ENCODE results near the gene HLA-DPB1. TPM values are rescaled to one million over a fixed set of nuclear protein-coding genes. Genes with fewer than 3 reads are reported as not detected.
"Not testable (repeated sequence)": the region's sequence is repeated elsewhere in the genome, so short reads cannot be mapped to it uniquely, and the experiment has no call there.

HLA-DPB1 gene
- total RNA-seq, 4 donors from 2014 or later, result 10.0 to 68.0 (median 40.4) TPM

GRCh38 chr6:33057222-33058150 is 18.3 kb upstream of the HLA-DPB1 start:
- H3K27ac ChIP-seq, result no peak overlapping the region
- 54 to 64% methylated on average over 6 of the region's 6 CpGs for WGBS, 2 donors (ENCODE audit: low coverage in 1 of 2)
- H3K9me3 ChIP-seq, result no peaks in the 10 kb centered on the region
- H3K27me3 ChIP-seq, result no peaks in the 10 kb centered on the region
- TF ChIP-seq, protein P1, sequence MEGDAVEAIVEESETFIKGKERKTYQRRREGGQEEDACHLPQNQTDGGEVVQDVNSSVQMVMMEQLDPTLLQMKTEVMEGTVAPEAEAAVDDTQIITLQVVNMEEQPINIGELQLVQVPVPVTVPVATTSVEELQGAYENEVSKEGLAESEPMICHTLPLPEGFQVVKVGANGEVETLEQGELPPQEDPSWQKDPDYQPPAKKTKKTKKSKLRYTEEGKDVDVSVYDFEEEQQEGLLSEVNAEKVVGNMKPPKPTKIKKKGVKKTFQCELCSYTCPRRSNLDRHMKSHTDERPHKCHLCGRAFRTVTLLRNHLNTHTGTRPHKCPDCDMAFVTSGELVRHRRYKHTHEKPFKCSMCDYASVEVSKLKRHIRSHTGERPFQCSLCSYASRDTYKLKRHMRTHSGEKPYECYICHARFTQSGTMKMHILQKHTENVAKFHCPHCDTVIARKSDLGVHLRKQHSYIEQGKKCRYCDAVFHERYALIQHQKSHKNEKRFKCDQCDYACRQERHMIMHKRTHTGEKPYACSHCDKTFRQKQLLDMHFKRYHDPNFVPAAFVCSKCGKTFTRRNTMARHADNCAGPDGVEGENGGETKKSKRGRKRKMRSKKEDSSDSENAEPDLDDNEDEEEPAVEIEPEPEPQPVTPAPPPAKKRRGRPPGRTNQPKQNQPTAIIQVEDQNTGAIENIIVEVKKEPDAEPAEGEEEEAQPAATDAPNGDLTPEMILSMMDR (IDR thresholded peaks at IDR 0.05), result no peak
- in situ Hi-C loops (cut with MboI; ENCODE audit: low pct_ligation_motif_present in 1 of 4, low pct_unique_long_range_greater_than_20kb in 1 of 4, low sequenced_read_pairs in 3 of 4), result no loop called here
- no peak overlapping the region for H3K4me3 ChIP-seq
- H3K4me1 ChIP-seq, result no peaks in the 10 kb centered on the region
- DNase-seq, result no peak
- H3K36me3 ChIP-seq, result no peaks in the 10 kb centered on the region
- intact Hi-C loops (cut with DNase I; ENCODE audit: low total_unique reads), result no loop called here

DNA sequence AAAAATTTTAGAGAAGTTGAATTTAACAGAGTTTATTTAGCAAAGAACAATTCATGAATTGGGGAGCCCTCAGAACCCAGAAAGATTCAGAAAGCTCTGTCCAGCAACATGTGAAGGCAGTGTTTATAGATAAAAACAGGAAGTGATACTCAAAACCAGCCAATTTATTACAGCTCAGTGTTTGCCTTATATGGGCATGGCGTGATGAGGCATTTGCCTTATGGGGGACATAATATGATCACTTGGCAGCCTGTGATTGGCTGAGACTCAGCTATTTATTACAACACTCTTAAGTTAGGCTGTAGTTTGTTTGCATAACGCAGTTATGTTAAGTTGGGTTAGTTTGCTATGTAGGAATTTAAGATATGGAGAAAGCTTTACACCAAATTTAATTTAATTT is 13.8 kb upstream of the HLA-DPB1 start:
- Histone ChIP-seq H3K36me3 (no peaks in the 10 kb centered on the region), H3K27ac (no peak overlapping the region), H3K27me3 (no peaks in the 10 kb centered on the region), H3K4me3 (no peak overlapping the region), H3K4me1 (no peaks in the 10 kb centered on the region), H3K9me3 (no peaks in the 10 kb centered on the region)
- in situ Hi-C loops (cut with MboI; ENCODE audit: low pct_ligation_motif_present in 1 of 4, low pct_unique_long_range_greater_than_20kb in 1 of 4, low sequenced_read_pairs in 3 of 4) (no loop called here), intact Hi-C loops (cut with DNase I; ENCODE audit: low total_unique reads) (no loop called here)
- no peak for TF ChIP-seq POLR2AphosphoS5 (IDR thresholded peaks at IDR 0.05)
- TF ChIP-seq, protein P1 (IDR thresholded peaks at IDR 0.05), result no peak
- TF ChIP-seq POLR2A (IDR thresholded peaks at IDR 0.05), result no peak
- TF ChIP-seq EP300 (IDR thresholded peaks at IDR 0.05; ENCODE audit: low read depth), result no peak
- WGBS, 2 donors (ENCODE audit: low coverage in 1 of 2), result 50 to 70% methylated on average over 1 to 2 of the region's 2 CpGs
- no peak for DNase-seq

GRCh38 chr6:33063435-33063834 is 12.4 kb upstream of the HLA-DPB1 start:
- H3K9me3 ChIP-seq; H3K27me3 ChIP-seq; H3K27ac ChIP-seq; intact Hi-C loops (cut with DNase I; ENCODE audit: low total_unique reads); H3K4me1 ChIP-seq; in situ Hi-C loops (cut with MboI; ENCODE audit: low pct_ligation_motif_present in 1 of 4, low pct_unique_long_range_greater_than_20kb in 1 of 4, low sequenced_read_pairs in 3 of 4); H3K4me3 ChIP-seq; DNase-seq; H3K36me3 ChIP-seq: not testable (repeated sequence)
- WGBS, 2 donors (ENCODE audit: low coverage in 1 of 2), result 62 to 72% methylated on average over 4 to 5 of the region's 5 CpGs

DNA sequence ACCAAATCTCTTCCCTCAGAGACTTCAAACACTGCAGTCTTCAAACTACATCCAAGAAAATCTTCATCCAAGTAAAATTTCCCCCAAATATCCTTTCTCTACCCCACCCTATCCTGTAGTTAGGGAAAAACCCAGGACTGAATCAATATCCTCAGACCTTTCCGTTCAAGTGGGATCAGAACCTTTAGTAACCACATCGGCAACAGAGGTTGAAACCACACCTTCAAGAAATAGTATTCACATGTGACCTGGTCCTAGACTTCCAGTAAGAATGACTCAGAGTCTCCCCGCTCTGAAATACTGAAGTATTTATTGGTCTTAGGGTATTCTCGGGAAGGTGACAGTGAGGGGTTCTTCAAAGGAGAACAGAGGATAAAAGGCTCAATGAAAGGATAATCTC is 11.1 kb upstream of the HLA-DPB1 start:
- DNase-seq, result no peak
- no peaks in the 10 kb centered on the region for H3K9me3 ChIP-seq
- no peak overlapping the region for H3K4me3 ChIP-seq
- intact Hi-C loops (cut with DNase I; ENCODE audit: low total_unique reads), result no loop called here
- H3K36me3 ChIP-seq, result no peaks in the 10 kb centered on the region
- H3K27ac ChIP-seq, result no peak overlapping the region
- WGBS, 2 donors (ENCODE audit: low coverage in 1 of 2), result 53 to 70% methylated on average over 3 to 4 of the region's 4 CpGs
- no peaks in the 10 kb centered on the region for H3K4me1 ChIP-seq
- in situ Hi-C loops (cut with MboI; ENCODE audit: low pct_ligation_motif_present in 1 of 4, low pct_unique_long_range_greater_than_20kb in 1 of 4, low sequenced_read_pairs in 3 of 4), result no loop called here
- TF ChIP-seq POLR2AphosphoS5 (IDR thresholded peaks at IDR 0.05) (no peak), POLR2A (IDR thresholded peaks at IDR 0.05) (no peak), EP300 (IDR thresholded peaks at IDR 0.05; ENCODE audit: low read depth) (no peak)
- TF ChIP-seq, protein P1 (IDR thresholded peaks at IDR 0.05), result no peak
- H3K27me3 ChIP-seq, result no peaks in the 10 kb centered on the region

DNA sequence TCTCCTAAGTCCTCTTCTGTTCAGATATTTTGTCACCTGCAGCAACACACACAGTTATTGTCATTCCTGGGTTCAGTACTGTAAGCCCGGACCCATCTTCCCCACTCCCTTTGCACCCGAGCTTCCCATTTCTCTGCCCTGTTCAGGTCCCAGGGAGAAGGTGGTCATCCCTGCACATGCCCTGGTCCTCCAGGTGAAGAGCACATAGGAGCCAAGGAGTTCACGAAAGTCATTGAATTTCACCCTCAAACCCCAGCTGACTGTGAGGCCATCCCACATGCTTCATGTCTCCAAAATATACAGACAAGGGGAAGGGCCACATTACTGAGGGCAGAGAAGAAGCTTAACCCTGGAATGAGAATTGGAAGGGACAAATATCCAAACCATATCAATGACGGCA is 10.5 kb upstream of the HLA-DPB1 start:
- 83 to 94% methylated on average over 1 to 4 of the region's 4 CpGs for WGBS, 2 donors (ENCODE audit: low coverage in 1 of 2)
- DNase-seq, result no peak
- H3K27ac ChIP-seq, result no peak overlapping the region
- no peaks in the 10 kb centered on the region for H3K9me3 ChIP-seq
- no peaks in the 10 kb centered on the region for H3K27me3 ChIP-seq
- no peak overlapping the region for H3K4me3 ChIP-seq
- in situ Hi-C loops (cut with MboI; ENCODE audit: low pct_ligation_motif_present in 1 of 4, low pct_unique_long_range_greater_than_20kb in 1 of 4, low sequenced_read_pairs in 3 of 4) (no loop called here), intact Hi-C loops (cut with DNase I; ENCODE audit: low total_unique reads) (no loop called here)
- TF ChIP-seq POLR2AphosphoS5 (IDR thresholded peaks at IDR 0.05) (no peak), POLR2A (IDR thresholded peaks at IDR 0.05) (no peak), EP300 (IDR thresholded peaks at IDR 0.05; ENCODE audit: low read depth) (no peak)
- TF ChIP-seq, protein P1 (IDR thresholded peaks at IDR 0.05), result no peak
- no peaks in the 10 kb centered on the region for H3K4me1 ChIP-seq
- no peaks in the 10 kb centered on the region for H3K36me3 ChIP-seq
